Ascending aorta (tissue), 2 donors: Measurements from ENCODE around the gene PER3. TPM values are rescaled to one million over a fixed set of nuclear protein-coding genes. Genes with fewer than 3 reads are reported as not detected.

Experiments used
- DNase-seq, 2 donors: peaks; one replicate each; pipeline ENCODE4 v3.0.0-alpha.2; 2019; ENCODE audit warnings: low spot score in 2 of 2
- H3K27ac ChIP-seq, 2 donors: fragments of 200-600 bp; sonication (generic); one replicate each; pipeline ENCODE4 v1.5.1; 2016 to 2017; ENCODE audit warnings: mild to moderate bottlenecking in 1 of 2
- H3K27me3 ChIP-seq: fragments of 200-600 bp; sonication (generic); one replicate; pipeline ENCODE4 v1.5.1; 2017
- H3K36me3 ChIP-seq, 2 donors: fragments of 200-600 bp; sonication (generic); one replicate each; pipeline ENCODE4 v1.5.1; 2016
- H3K4me1 ChIP-seq, 2 donors: fragments of 200-600 bp; sonication (generic); one replicate each; pipeline ENCODE4 v1.5.1; 2016 to 2017; ENCODE audit warnings: mild to moderate bottlenecking in 1 of 2
- H3K4me3 ChIP-seq, 2 donors: fragments of 200-600 bp; sonication (generic); one replicate each; pipeline ENCODE4 v1.5.1; 2016 to 2017; ENCODE audit warnings: mild to moderate bottlenecking in 1 of 2
- H3K9me3 ChIP-seq, 2 donors: fragments of 200-600 bp; sonication (generic); one replicate each; pipeline ENCODE4 v1.5.1; 2016
- CTCF ChIP-seq, 3 experiments: fragments of 200-600 bp in 2 of 3; fragments of 450-650 bp in 1 of 3; sonication (generic) in 2 of 3; IDR thresholded peaks; one replicate each; pipeline ENCODE4 v1.5.1; 2016 to 2019; ENCODE audit warnings: antibody characterized with exemption in 3 of 3, mild to moderate bottlenecking in 1 of 3, moderate library complexity in 1 of 3
- intact Hi-C: fragments of 100-400 bp; cut with DNase I; formaldehyde crosslinking; loops from one replicate; pipeline ENCODE4 v1.15.1; 2023
- total RNA-seq: library from RNA; depleted of rRNA; stranded (reverse); fragments of >200 nt; gene quantifications from one replicate; pipeline ENCODE4 v1.1.0, GENCODE V29; 2016

Gene PER3
- total RNA-seq = 8.1 TPM

- peaks cover 19 to 36% of the 10 kb centered on the region in 2 donors for H3K36me3 ChIP-seq
- no peak for TF ChIP-seq CTCF (IDR thresholded peaks at IDR 0.05)
- peak; percentile 94 to 99 for DNase-seq
- peak within 1 kb of the TSS; percentile 89 to 93 for H3K27ac ChIP-seq
- peak within 1 kb of the TSS; percentile 80 to 84 for H3K4me3 ChIP-seq
- H3K27me3 ChIP-seq = no peaks in the 10 kb centered on the region
- peaks cover 0 to 16% of the 10 kb centered on the region in 2 donors for H3K4me1 ChIP-seq
- intact Hi-C loops = loop anchor here (1.0 kb wide), 1 partner anchor 13 kb away; the partner anchor contains the start of gene VAMP3
- no peaks in the 10 kb centered on the region for H3K9me3 ChIP-seq
Observed at GRCh38 chr1:7783826-7784491, at the start of gene PER3. TSS of gene PER3 (plus strand) at chr1:7784291. CDS start at chr1:7784878, 587 bp downstream.

DNA sequence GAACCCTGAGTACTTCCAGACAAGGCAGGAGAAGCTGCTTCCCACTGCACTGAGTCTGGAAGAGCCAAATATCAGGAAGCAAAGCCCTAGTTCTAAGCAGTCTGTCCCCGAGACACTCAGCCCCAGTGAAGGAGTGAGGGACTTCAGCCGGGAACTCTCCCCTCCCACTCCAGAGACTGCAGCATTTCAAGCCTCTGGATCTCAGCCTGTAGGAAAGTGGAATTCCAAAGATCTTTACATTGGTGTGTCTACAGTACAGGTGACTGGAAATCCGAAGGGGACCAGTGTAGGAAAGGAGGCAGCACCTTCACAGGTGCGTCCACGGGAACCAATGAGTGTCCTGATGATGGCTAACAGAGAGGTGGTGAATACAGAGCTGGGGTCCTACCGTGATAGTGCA lies 46.0 kb upstream of the PER3 start:
- Histone ChIP-seq H3K4me1 (no peaks in the 10 kb centered on the region), H3K27ac (no peak overlapping the region), H3K27me3 (no peaks in the 10 kb centered on the region), H3K36me3 (peaks cover 0 to 6% of the 10 kb centered on the region in 2 donors), H3K4me3 (no peak overlapping the region), H3K9me3 (no peaks in the 10 kb centered on the region)
- no peak for TF ChIP-seq CTCF (IDR thresholded peaks at IDR 0.05)
- intact Hi-C loops = no loop called here
- no peak for DNase-seq

GRCh38 chr1:7743346-7743745 lies 40.7 kb upstream of the PER3 start:
- no peak for DNase-seq
- TF ChIP-seq CTCF (IDR thresholded peaks at IDR 0.05) = no peak

DNA sequence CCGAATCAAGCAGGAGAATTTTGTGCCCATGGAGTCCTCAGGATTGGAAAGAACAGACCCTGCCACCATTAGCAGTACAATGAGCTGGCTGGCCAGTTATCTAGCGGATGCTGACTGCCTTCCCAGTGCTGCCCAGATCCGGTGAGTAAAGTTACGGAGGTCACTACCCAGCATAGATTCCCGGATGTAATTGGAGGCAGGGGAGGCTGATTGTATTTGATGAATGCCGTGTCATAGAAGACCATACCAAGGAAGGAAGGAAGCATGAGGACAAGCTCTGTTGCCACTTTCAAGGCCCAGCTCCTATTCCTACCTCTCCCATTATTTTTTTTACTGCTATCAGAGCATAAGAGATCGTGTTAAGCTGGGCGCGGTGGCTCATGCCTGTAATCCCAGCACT lies 39.2 kb upstream of the PER3 start:
- no peak for DNase-seq

More at GRCh38 chr1:7743346-7743745, 40.7 kb upstream of the PER3 start:
- Histone ChIP-seq H3K27me3 (no peaks in the 10 kb centered on the region), H3K4me3 (no peak overlapping the region), H3K9me3 (no peaks in the 10 kb centered on the region), H3K4me1 (no peaks in the 10 kb centered on the region), H3K27ac (no peak overlapping the region), H3K36me3 (peaks cover 0 to under 1% of the 10 kb centered on the region in 2 donors)
- intact Hi-C loops = no loop called here

GRCh38 chr1:7745783-7746182 lies 38.3 kb upstream of the PER3 start:
- Histone ChIP-seq H3K4me1 (no peaks in the 10 kb centered on the region), H3K27me3 (no peaks in the 10 kb centered on the region), H3K4me3 (no peak overlapping the region), H3K27ac (no peak overlapping the region), H3K9me3 (no peaks in the 10 kb centered on the region), H3K36me3 (no peaks in the 10 kb centered on the region)
- TF ChIP-seq CTCF (IDR thresholded peaks at IDR 0.05) = no peak
- intact Hi-C loops = no loop called here
- DNase-seq = no peak

More for the DNA sequence above, 39.2 kb upstream of the PER3 start:
- no peaks in the 10 kb centered on the region for H3K9me3 ChIP-seq
- no peak overlapping the region for H3K27ac ChIP-seq
- H3K36me3 ChIP-seq = no peaks in the 10 kb centered on the region
- intact Hi-C loops = no loop called here
- no peak for TF ChIP-seq CTCF (IDR thresholded peaks at IDR 0.05)
- H3K27me3 ChIP-seq = no peaks in the 10 kb centered on the region
- H3K4me3 ChIP-seq = no peak overlapping the region
- no peaks in the 10 kb centered on the region for H3K4me1 ChIP-seq
